Gastroesophageal sphincter (tissue), 2 donors: ENCODE data around the gene PEX10.

ENCODE experiments used
- POLR2A ChIP-seq, 2 donors: fragments of 450-650 bp; IDR thresholded peaks; one replicate each; pipeline ENCODE4 v1.6.1; 2017; ENCODE audit warnings: antibody characterized with exemption in 2 of 2, mild to moderate bottlenecking in 2 of 2, moderate library complexity in 1 of 2
- POLR2AphosphoS5 ChIP-seq: sonication (generic); formaldehyde crosslinking; IDR thresholded peaks from one replicate; pipeline ENCODE4 v1.6.1; 2017; ENCODE audit warnings: antibody characterized with exemption

GRCh38 chr1:2407991-2408275, 4.4 kb downstream of the PEX10 start:
- TF ChIP-seq POLR2A (IDR thresholded peaks at IDR 0.05) (no peak), POLR2AphosphoS5 (no peak)
